Esophagus (tissue), 2 donors: ENCODE results near the gene GUSB. TPM values are rescaled to one million over a fixed set of nuclear protein-coding genes. Genes with fewer than 3 reads are reported as not detected.

ENCODE experiments used
- H3K27ac ChIP-seq, 2 donors: one replicate each; pipeline ENCODE4 v1.5.1; 2013; ENCODE audit warnings: low read depth in 2 of 2, mild to moderate bottlenecking in 2 of 2, inconsistent platforms in 1 of 2, low read length in 1 of 2, moderate library complexity in 1 of 2
- H3K27me3 ChIP-seq, 2 donors: one replicate each; pipeline ENCODE4 v1.6.1; 2013; ENCODE audit warnings: low read length in 2 of 2, control low read depth in 1 of 2, mild to moderate bottlenecking in 1 of 2; ENCODE audit not compliant: insufficient read depth in 2 of 2, control insufficient read depth in 1 of 2
- H3K36me3 ChIP-seq, 2 donors: one replicate each; pipeline ENCODE4 v1.6.1; 2013; ENCODE audit warnings: low read length in 1 of 2; ENCODE audit not compliant: control insufficient read depth in 2 of 2, insufficient read depth in 2 of 2
- H3K4me1 ChIP-seq, 2 donors: one replicate each; pipeline ENCODE4 v1.6.1; 2013; ENCODE audit warnings: low read length in 1 of 2; ENCODE audit not compliant: control insufficient read depth in 2 of 2, insufficient read depth in 2 of 2
- H3K4me3 ChIP-seq, 2 donors: one replicate each; pipeline ENCODE4 v1.5.1; 2013; ENCODE audit warnings: low read length in 2 of 2, mild to moderate bottlenecking in 2 of 2, low read depth in 1 of 2, moderate library complexity in 1 of 2
- H3K9me3 ChIP-seq, 2 donors: one replicate each; pipeline ENCODE4 v1.6.1; 2013; ENCODE audit warnings: mild to moderate bottlenecking in 2 of 2, low read depth in 1 of 2, low read length in 1 of 2, moderate library complexity in 1 of 2; ENCODE audit not compliant: control insufficient read depth in 2 of 2, insufficient read depth in 1 of 2
- WGBS, 2 donors: extraction: QIAGEN DNeasy Blood & Tissue Kit; methylation state at CpG; one replicate each; pipeline ENCODE4 v1.1.7; 2013; 5-methylcytosine and 5-hydroxymethylcytosine counted together
- polyA plus RNA-seq, 2 donors: library from polyadenylated mRNA; stranded (reverse); fragments of 200-250 nt; gene quantifications; one replicate each; pipeline ENCODE4 v1.2.3, GENCODE V29; 2013
- donor health status: healthy with polysubstance abuse.
- donor health status: Bipolar disorder and iron deficiency.

Gene GUSB
- polyA plus RNA-seq, 2 donors: 24.1 to 30.5 TPM

DNA sequence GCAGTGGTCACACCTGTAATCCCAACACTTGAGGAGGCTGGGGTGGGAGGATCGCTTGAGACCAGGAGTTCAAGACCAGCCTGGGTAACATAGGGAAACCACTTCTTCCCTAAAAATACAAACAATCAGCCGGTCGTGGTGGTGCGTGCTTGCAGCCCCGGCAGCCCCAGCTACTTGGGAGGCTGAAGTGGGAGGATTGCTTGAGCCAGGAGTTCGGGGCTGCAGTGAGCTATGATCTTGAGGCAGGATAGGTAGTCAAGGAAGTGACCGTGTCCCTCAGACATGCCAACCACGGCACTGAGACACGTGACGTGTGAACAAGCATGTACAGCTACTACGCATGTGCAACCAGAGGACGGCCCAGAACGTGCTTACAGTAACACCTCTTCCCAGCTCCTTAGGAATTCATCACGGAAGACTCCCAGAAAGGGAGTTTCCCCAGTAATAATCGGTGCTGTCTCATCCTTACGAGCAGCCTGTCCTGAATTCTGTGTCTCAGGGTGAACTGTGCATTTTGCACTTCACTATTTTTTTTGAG lies 5.3 kb downstream of the GUSB start:
- no peak overlapping the region for H3K27ac ChIP-seq
- WGBS, 2 donors: 94 to 96% methylated on average over 16 of the region's 16 CpGs
- no peaks in the 10 kb centered on the region for H3K9me3 ChIP-seq
- peaks cover 5 to 6% of the 10 kb centered on the region in 2 donors for H3K4me1 ChIP-seq
- no peak overlapping the region for H3K4me3 ChIP-seq
- H3K36me3 ChIP-seq: peaks cover 10 to 43% of the 10 kb centered on the region in 2 donors
- no peaks in the 10 kb centered on the region for H3K27me3 ChIP-seq

DNA sequence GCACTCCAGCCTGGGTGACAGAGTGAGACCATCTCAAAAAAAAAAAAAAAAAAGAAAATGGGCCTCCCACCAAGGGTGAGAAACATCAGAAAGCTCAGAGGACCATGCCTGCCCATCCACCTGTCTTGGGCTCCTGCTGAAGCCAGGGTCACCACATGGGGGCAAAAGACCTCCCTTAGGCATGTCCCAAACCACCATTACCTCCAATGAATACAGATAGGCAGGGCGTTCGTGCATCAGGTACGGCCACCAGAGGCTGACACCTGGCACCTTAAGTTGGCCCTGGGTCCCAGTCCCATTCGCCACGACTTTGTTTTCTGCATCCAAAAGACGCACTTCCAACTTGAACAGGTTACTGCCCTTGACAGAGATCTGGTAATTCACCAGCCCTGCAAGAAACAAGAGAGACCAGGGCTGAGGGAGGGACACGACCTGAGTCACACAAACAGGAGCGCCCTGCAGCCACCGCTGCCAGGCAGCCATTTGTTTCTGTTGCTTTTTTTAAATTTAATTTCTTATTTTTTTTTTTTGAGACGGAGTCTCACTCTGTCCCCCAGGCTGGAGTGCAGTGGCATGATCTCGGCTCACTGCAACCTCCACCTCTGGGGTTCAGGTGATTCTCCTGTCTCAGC lies 6.1 kb downstream of the GUSB start:
- Histone ChIP-seq H3K27me3 (no peaks in the 10 kb centered on the region), H3K36me3 (peaks cover 11 to 43% of the 10 kb centered on the region in 2 donors), H3K27ac (no peak overlapping the region), H3K4me1 (peaks cover 5 to 6% of the 10 kb centered on the region in 2 donors), H3K4me3 (no peak overlapping the region), H3K9me3 (no peaks in the 10 kb centered on the region)
- WGBS, 2 donors: 96% methylated on average over 11 of the region's 11 CpGs

DNA sequence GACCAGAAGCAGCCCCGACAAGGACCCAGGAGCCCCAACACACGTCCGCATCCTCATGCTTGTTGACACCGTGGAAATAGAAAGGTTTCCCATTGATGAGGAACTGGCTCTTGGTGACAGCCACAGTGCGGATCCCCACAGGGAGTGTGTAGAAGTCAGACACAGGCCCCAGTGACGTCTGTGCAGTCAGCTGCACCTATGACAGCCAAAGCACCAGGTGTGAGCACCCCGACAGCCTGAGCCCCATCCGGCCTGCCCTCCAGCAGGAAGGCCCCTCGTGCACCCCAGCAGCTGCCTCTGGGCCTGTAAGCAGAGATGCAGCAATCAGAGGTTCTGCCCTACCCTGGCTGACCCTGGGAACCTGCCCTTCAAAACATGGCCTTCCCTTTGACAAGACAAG lies 7.1 kb downstream of the GUSB start:
- Histone ChIP-seq H3K9me3 (no peaks in the 10 kb centered on the region), H3K27ac (no peak overlapping the region), H3K27me3 (no peaks in the 10 kb centered on the region), H3K4me1 (peaks cover 0 to under 1% of the 10 kb centered on the region in 2 donors), H3K36me3 (peaks cover 13 to 41% of the 10 kb centered on the region in 2 donors), H3K4me3 (no peak overlapping the region)
- WGBS, 2 donors: 81 to 91% methylated on average over 9 of the region's 9 CpGs

DNA sequence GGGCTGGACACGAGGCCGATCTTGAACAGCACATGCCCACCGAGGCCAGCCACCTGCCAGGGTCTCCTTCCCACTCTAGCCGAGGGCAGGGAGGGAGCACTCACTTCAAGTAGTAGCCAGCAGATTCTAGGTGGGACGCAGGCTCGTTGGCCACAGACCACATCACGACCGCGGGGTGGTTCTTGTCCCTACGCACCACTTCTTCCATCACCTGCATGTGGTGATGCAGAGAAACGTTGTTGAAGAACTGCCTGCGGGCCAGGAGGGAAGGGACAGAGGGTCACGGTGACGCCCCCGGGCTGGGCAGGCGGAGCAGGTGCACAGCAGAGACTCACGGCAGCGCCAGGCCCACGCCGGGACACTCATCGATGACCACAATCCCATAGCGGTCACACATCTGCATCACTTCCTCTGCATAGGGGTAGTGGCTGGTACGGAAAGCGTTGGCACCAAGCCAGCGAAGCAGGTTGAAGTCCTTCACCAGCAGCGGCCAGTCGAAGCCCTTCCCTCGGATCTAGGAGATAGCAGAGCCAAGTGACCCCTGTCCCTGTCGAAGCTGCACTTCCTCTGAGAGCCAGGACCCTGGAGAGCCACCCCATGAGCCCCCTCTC lies 7.7 kb downstream of the GUSB start:
- Histone ChIP-seq H3K36me3 (peaks cover 10 to 36% of the 10 kb centered on the region in 2 donors), H3K4me1 (no peaks in the 10 kb centered on the region), H3K27me3 (no peaks in the 10 kb centered on the region), H3K9me3 (no peaks in the 10 kb centered on the region), H3K4me3 (no peak overlapping the region), H3K27ac (no peak overlapping the region)
- 94% methylated on average over 29 of the region's 29 CpGs for WGBS, 2 donors

DNA sequence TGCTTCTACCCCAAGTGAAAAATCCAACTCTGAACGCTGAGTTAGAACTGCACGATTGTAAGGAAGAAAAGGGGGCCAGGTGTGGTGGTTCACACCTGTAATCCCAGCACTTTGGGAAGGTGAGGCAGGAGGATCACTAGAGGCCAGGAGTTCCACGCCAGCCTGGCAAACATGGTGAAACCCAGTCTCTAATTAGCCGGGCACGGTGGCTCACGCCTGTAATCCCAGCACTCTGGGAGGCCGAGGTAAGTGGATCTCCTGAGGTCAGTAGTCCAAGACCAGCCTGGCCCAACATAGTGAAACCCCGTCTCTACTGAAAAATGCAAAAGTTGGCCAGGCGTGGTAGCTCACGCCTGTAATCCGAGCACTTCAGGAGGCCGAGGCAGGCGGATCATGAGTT lies 9.0 kb downstream of the GUSB start:
- Histone ChIP-seq H3K27me3 (no peaks in the 10 kb centered on the region), H3K9me3 (no peaks in the 10 kb centered on the region), H3K4me1 (no peaks in the 10 kb centered on the region), H3K27ac (no peak overlapping the region), H3K36me3 (peaks cover 9 to 44% of the 10 kb centered on the region in 2 donors), H3K4me3 (no peak overlapping the region)
- WGBS, 2 donors: 94 to 97% methylated on average over 13 of the region's 13 CpGs

DNA sequence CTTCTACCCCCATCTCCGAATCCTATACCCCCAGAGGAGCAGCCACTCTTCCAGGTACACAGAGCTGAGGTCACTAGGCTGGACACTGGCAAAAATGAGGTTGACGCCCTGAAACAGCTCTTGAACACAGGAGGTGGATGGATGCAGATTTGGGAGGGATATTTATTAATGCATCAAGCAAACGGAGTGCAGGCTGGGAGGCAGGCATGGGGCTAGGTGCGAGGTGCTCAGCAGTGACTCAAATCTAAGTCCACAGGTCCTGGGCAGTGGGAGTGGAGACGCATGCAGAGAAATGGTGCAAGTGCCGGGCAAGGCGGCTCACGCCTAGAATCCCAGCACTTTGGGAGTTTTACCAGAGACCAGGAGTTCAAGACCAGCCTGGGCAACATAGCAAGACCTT lies 11.0 kb downstream of the GUSB start:
- H3K36me3 ChIP-seq: peaks cover 9 to 52% of the 10 kb centered on the region in 2 donors
- 94 to 96% methylated on average over 8 of the region's 8 CpGs for WGBS, 2 donors

DNA sequence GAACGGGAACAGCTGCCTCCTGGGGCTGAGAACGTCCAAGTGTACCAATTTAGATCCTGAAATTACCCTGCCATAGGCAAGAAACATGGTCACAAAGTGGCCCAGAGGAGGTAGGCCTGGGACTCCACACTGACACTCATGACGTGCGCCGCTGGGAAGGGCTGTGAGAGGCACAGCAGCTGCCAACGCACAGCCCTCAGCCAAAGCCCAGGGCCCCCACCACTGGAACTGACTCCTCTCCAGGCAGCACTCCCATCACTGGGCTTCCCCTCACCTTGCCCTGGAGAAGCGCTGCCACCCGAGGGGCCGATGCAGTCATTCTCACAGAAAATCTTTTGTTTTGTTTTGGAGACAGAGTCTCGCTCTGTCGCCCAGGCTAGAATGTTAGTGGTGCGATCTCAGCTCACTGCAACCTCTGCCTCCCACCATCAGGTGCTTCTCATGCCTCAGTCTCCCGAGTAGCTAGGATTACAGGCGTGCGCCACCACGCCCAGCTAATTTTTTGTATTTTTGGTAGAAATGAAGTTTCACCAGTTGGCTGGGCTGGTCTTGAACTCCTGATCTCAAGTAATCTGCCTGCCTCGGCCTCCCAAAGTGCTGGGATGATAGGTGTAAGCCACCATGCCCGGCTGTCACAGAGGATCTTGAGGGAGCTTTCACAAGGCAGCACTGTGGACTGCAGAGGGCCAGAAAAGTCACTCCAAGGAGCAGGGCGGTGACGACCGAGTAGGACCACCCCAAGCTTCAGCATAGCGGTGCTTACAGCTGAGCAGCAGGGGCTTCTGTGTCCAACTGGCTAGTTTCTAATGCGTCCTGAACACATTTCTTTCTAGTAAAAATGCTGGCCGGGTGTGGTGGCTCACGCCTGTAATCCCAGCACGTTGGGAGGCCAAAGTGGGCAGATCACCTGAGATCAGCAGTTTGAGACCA lies 13.5 kb downstream of the GUSB start:
- no peak overlapping the region for H3K4me3 ChIP-seq
- peaks cover 4 to 44% of the 10 kb centered on the region in 2 donors for H3K36me3 ChIP-seq
- H3K9me3 ChIP-seq: no peaks in the 10 kb centered on the region
- H3K27me3 ChIP-seq: no peaks in the 10 kb centered on the region
- H3K27ac ChIP-seq: no peak overlapping the region
- WGBS, 2 donors: 94 to 95% methylated on average over 26 of the region's 26 CpGs
- H3K4me1 ChIP-seq: no peaks in the 10 kb centered on the region

More for the DNA sequence above, 11.0 kb downstream of the GUSB start:
- Histone ChIP-seq H3K9me3 (no peaks in the 10 kb centered on the region), H3K27me3 (no peaks in the 10 kb centered on the region), H3K27ac (no peak overlapping the region), H3K4me3 (no peak overlapping the region), H3K4me1 (no peaks in the 10 kb centered on the region)

DNA sequence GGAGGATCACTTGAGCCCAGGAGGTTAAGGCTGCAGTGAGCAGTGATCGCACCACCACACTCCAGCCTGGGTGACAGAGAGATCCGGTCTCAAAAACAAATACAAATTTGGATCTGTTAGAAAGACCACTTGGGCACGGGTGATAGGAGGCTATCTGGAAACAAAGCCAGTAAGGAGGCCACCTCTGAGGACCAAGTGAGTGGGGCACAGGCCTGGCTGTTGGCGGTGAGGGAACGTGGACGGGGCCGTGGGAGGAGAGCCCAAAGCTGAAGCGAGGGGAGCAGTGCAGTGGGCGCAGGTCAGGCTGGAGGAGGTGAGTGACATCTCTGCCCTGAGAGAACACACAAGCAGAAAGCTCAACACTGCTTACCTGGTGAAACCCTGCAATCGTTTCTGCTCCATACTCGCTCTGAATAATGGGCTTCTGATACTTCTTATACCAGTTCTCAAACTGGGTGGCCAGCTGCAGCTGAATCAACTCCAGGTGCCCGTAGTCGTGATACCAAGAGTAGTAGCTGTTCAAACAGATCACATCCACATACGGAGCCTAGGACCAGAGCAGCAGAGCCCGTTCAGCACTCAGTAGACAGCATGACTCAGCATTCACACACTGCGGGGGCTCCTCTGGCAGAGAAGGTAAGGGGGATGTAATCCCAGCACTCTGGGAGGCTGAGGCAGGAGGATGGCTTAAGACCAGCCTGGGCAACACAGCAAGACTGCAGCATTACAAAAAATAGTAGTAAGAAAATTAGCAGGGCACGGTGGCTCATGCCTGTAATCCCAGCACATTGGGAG lies 14.5 kb downstream of the GUSB start:
- peaks cover 6 to 38% of the 10 kb centered on the region in 2 donors for H3K36me3 ChIP-seq
- no peaks in the 10 kb centered on the region for H3K27me3 ChIP-seq
- H3K4me3 ChIP-seq: no peak overlapping the region
- 94 to 96% methylated on average over 17 of the region's 17 CpGs for WGBS, 2 donors
- no peaks in the 10 kb centered on the region for H3K9me3 ChIP-seq
- H3K27ac ChIP-seq: no peak overlapping the region
- no peaks in the 10 kb centered on the region for H3K4me1 ChIP-seq

DNA sequence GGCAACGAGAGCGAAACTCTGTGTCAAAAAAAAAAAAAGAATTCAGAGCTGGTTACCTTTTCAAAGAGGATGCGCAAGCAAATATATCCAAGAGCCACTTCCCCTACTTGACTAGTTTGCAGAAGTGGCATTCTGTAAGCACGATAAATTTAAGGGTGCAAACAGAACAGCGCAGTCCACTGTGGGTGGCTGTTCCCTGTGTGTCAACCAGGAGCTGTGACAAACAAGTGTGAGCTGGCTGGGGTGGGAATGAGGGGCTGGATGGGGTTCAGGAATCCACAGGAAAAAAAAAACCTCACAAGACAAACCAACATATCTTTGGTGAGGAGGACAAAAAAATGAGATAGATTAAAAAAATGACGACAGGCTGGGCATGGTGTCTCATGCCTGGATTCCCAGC lies 15.9 kb downstream of the GUSB start:
- no peaks in the 10 kb centered on the region for H3K4me1 ChIP-seq
- peaks cover 6 to 40% of the 10 kb centered on the region in 2 donors for H3K36me3 ChIP-seq
- H3K4me3 ChIP-seq: no peak overlapping the region
- H3K27ac ChIP-seq: no peak overlapping the region
- H3K9me3 ChIP-seq: no peaks in the 10 kb centered on the region
- WGBS, 2 donors: 95 to 98% methylated on average over 6 of the region's 6 CpGs
- H3K27me3 ChIP-seq: no peaks in the 10 kb centered on the region
